ENCODE data around the gene GRK1. TPM values are rescaled to one million over a fixed set of nuclear protein-coding genes. Genes with fewer than 3 reads are reported as not detected.

The GRK1 gene
- total and polyA plus RNA-seq, 2 of the 8 experiments (the other 6 are each of a cell fraction or from before 2014, with no cell fraction given): 0.12 TPM; not detected in 1

DNA sequence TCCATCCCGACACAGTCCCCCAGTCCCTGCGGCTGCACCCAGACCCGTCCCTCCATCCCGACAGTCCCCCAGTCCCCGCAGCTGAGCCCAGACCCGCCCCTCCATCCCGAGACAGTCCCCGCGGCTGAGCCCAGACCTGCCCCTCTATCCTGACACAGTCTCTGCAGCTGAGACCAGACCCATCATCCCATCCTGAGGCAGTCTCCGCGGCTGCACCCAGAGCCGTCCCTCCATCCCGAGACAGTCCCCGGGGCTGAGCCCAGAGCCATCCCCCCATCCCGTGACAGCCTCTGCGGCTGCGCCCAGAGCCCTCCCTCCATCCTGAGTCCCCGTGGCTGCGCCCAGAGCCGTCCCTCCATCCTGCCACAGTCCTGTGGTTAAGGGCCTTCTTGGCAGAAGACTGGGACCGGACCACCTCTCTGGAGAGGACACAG is 63.3 kb downstream of the GRK1 start (continued):
- TF ChIP-seq CTCF (IDR thresholded peaks at IDR 0.05; ENCODE audit: control extremely low read depth in 1 of 3, insufficient read depth in 1 of 3, low read depth in 1 of 3, low read length in 3 of 3) (no peak), JUND (IDR thresholded peaks at IDR 0.05; ENCODE audit: low read length) (no peak)
